ENCODE results near the gene IL11.
"Not testable (repeated sequence)": the region's sequence is repeated elsewhere in the genome, so short reads cannot be mapped to it uniquely, and the experiment has no call there.

The IL11 gene

GRCh38 chr19:55405638-55406037 is 35.4 kb upstream of the IL11 start:
- Histone ChIP-seq H3K27ac (ENCODE audit: low read length) (no peak overlapping the region), H3K9me3 (ENCODE audit: control insufficient read depth, low read depth, low read length) (no peaks in the 10 kb centered on the region), H3K4me3 (ENCODE audit: low read length) (peak overlapping the region; percentile 82), H3K27me3 (ENCODE audit: control insufficient read depth, insufficient read depth, low read length) (no peaks in the 10 kb centered on the region), H3K36me3 (ENCODE audit: control insufficient read depth, low read depth, low read length) (peaks cover 57% of the 10 kb centered on the region), H3K9ac (ENCODE audit: low read length) (no peak overlapping the region), H3K4me1 (ENCODE audit: control insufficient read depth, low read depth, low read length) (peaks cover 19% of the 10 kb centered on the region)

GRCh38 chr19:55402509-55402908 is 32.2 kb upstream of the IL11 start:
- Histone ChIP-seq H3K9ac (ENCODE audit: low read length) (no peak overlapping the region), H3K27me3 (ENCODE audit: control insufficient read depth, insufficient read depth, low read length) (no peaks in the 10 kb centered on the region), H3K4me3 (ENCODE audit: low read length) (no peak overlapping the region), H3K4me1 (ENCODE audit: control insufficient read depth, low read depth, low read length) (peaks cover 14% of the 10 kb centered on the region), H3K9me3 (ENCODE audit: control insufficient read depth, low read depth, low read length) (no peaks in the 10 kb centered on the region), H3K36me3 (ENCODE audit: control insufficient read depth, low read depth, low read length) (peaks cover 62% of the 10 kb centered on the region), H3K27ac (ENCODE audit: low read length) (no peak overlapping the region)

DNA sequence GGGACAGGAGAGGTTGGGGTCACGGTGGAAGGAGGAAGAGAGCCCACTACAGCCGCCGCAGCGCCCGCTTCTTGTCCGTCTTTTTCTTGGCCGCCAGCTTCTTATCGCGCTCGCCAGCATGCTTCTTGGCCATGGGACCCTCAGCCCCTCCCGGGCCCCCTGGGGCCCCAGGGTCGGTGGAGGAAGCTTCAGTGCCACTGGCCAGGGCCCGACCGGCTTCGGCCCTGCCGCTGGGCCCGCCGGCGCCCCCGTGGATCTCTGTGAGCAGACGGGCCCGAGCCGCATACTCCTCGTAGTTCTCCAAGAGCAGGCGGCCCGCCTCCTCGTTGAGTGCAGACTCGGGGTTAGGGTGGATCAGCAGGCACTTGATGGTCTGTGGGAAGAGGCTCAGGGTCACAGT is 31.1 kb upstream of the IL11 start:
- peaks cover 10% of the 10 kb centered on the region for H3K4me1 ChIP-seq (ENCODE audit: control insufficient read depth, low read depth, low read length)
- not testable (repeated sequence) for H3K9ac ChIP-seq (ENCODE audit: low read length); H3K27ac ChIP-seq (ENCODE audit: low read length); H3K27me3 ChIP-seq (ENCODE audit: control insufficient read depth, insufficient read depth, low read length); H3K9me3 ChIP-seq (ENCODE audit: control insufficient read depth, low read depth, low read length); H3K4me3 ChIP-seq (ENCODE audit: low read length)
- peaks cover 58% of the 10 kb centered on the region for H3K36me3 ChIP-seq (ENCODE audit: control insufficient read depth, low read depth, low read length)

- Histone ChIP-seq H3K36me3 (ENCODE audit: control insufficient read depth, low read depth, low read length) (peaks cover 49% of the 10 kb centered on the region), H3K27ac (ENCODE audit: low read length) (no peak overlapping the region), H3K9me3 (ENCODE audit: control insufficient read depth, low read depth, low read length) (no peaks in the 10 kb centered on the region), H3K27me3 (ENCODE audit: control insufficient read depth, insufficient read depth, low read length) (no peaks in the 10 kb centered on the region), H3K9ac (ENCODE audit: low read length) (no peak overlapping the region), H3K4me3 (ENCODE audit: low read length) (no peak overlapping the region), H3K4me1 (ENCODE audit: control insufficient read depth, low read depth, low read length) (peaks cover 1% of the 10 kb centered on the region)
Measured at GRCh38 chr19:55400281-55401087, 30.2 kb upstream of the IL11 start.

GRCh38 chr19:55398200-55398925 is 28.1 kb upstream of the IL11 start:
- Histone ChIP-seq H3K27ac (ENCODE audit: low read length) (no peak overlapping the region), H3K9ac (ENCODE audit: low read length) (no peak overlapping the region), H3K9me3 (ENCODE audit: control insufficient read depth, low read depth, low read length) (no peaks in the 10 kb centered on the region), H3K36me3 (ENCODE audit: control insufficient read depth, low read depth, low read length) (peaks cover 32% of the 10 kb centered on the region), H3K4me1 (ENCODE audit: control insufficient read depth, low read depth, low read length) (no peaks in the 10 kb centered on the region), H3K27me3 (ENCODE audit: control insufficient read depth, insufficient read depth, low read length) (no peaks in the 10 kb centered on the region), H3K4me3 (ENCODE audit: low read length) (no peak overlapping the region)

DNA sequence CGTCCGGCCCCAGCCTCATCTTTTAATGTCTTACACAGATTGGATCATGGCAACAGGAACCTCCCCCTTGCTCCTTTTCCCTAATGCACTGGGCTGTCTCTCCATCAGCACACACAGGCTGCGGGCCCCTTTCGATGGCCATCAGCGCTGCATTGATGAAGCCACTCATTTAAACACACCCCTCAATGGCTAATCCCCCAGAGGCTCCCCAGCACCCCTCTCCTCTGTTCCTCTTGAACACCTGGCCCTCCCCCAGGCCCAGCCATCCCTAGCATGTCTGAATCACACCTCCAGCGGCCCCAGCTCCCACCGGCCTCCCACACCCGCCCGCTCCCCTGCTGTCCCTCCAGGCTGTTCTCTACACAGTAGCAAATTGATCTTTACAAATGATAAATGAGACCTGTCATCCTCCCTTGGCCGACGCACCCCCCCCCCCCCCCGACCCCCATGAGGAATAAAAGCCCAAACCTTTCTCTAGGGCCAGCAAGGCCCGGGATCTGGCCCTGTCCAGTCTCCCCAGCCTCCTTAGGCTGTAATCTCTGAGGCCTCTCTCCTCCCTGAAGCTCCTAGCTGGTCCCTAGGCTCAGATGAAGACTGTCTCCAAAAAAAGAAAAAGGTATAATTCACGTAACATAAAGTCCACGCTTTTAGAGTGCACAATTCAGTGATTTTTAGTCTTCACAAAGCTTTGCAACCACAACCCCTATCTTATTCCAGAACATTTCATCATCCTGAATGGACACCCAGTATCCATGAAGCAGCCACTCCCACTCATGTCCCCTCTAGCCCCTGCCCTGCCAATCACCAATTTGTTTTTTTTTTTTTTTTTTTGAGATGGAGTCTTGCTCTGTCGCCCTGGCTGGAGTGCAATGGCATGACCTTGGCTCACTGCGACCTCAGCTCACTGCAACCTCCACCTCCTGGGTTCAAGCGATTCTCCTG is 22.8 kb upstream of the IL11 start:
- no peak overlapping the region for H3K4me3 ChIP-seq (ENCODE audit: low read length)
- no peak overlapping the region for H3K27ac ChIP-seq (ENCODE audit: low read length)
- H3K9ac ChIP-seq (ENCODE audit: low read length), result no peak overlapping the region
- peaks cover 10% of the 10 kb centered on the region for H3K4me1 ChIP-seq (ENCODE audit: control insufficient read depth, low read depth, low read length)
- H3K36me3 ChIP-seq (ENCODE audit: control insufficient read depth, low read depth, low read length), result peaks cover 14% of the 10 kb centered on the region
- H3K9me3 ChIP-seq (ENCODE audit: control insufficient read depth, low read depth, low read length), result no peaks in the 10 kb centered on the region
- no peaks in the 10 kb centered on the region for H3K27me3 ChIP-seq (ENCODE audit: control insufficient read depth, insufficient read depth, low read length)

GRCh38 chr19:55391702-55392615 is 21.7 kb upstream of the IL11 start:
- H3K27ac ChIP-seq (ENCODE audit: low read length), result no peak overlapping the region
- no peaks in the 10 kb centered on the region for H3K9me3 ChIP-seq (ENCODE audit: control insufficient read depth, low read depth, low read length)
- H3K4me1 ChIP-seq (ENCODE audit: control insufficient read depth, low read depth, low read length), result peaks cover 15% of the 10 kb centered on the region
- H3K9ac ChIP-seq (ENCODE audit: low read length), result no peak overlapping the region
- H3K27me3 ChIP-seq (ENCODE audit: control insufficient read depth, insufficient read depth, low read length), result no peaks in the 10 kb centered on the region
- peak overlapping the region; percentile 25 for H3K4me3 ChIP-seq (ENCODE audit: low read length)
- peaks cover 25% of the 10 kb centered on the region for H3K36me3 ChIP-seq (ENCODE audit: control insufficient read depth, low read depth, low read length)

DNA sequence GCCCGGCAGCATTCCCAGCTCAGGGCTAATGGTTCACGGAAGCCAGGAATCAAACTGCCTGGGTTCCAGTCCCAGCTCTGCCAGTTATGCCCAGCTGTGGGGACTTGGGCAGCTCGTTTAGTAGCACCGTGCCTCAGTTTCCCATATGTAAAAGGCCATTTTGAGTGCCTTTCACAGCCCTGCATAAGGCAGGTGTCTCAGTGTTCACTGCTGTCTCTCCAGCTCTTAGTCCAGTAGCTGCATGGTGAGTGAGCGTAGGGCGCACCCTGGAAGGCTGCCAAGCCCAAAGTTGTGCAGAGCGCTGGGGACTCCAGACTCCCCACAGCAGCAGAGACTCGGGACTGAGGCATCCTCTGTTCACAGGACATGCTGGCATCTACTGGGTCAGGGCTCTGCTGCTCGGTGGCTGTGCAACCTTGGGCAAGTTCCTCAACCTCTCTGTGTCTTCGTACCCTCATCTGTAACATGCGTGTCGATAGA is 21.0 kb upstream of the IL11 start:
- H3K27me3 ChIP-seq (ENCODE audit: control insufficient read depth, insufficient read depth, low read length), result no peaks in the 10 kb centered on the region
- no peak overlapping the region for H3K4me3 ChIP-seq (ENCODE audit: low read length)
- no peaks in the 10 kb centered on the region for H3K9me3 ChIP-seq (ENCODE audit: control insufficient read depth, low read depth, low read length)
- peaks cover 29% of the 10 kb centered on the region for H3K36me3 ChIP-seq (ENCODE audit: control insufficient read depth, low read depth, low read length)
- H3K9ac ChIP-seq (ENCODE audit: low read length), result no peak overlapping the region
- H3K27ac ChIP-seq (ENCODE audit: low read length), result no peak overlapping the region
- H3K4me1 ChIP-seq (ENCODE audit: control insufficient read depth, low read depth, low read length), result peaks cover 17% of the 10 kb centered on the region

DNA sequence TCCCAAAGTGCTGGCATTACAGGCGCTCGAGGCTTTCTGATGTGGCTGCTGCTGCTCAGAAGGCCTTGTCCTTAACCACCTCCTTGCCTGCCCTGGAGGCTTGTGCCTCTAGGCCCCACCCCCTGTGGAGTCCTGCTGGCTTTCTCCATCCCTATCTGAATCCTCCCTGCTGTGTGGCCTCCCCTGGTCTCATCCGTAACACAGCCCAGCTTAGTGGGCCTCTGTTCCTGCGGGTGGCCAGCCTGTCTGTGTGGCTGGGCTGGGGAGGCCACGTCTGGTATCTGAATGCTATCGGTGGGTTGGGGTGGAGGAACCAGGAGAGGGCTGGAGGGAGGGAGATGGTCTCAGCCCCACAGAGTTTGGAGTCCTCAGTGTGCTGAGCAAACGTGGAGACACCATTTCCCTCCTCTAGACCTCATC is 20.2 kb upstream of the IL11 start:
- H3K4me1 ChIP-seq (ENCODE audit: control insufficient read depth, low read depth, low read length), result peaks cover 17% of the 10 kb centered on the region
- peaks cover 29% of the 10 kb centered on the region for H3K36me3 ChIP-seq (ENCODE audit: control insufficient read depth, low read depth, low read length)
- no peak overlapping the region for H3K27ac ChIP-seq (ENCODE audit: low read length)
- no peak overlapping the region for H3K9ac ChIP-seq (ENCODE audit: low read length)
- no peak overlapping the region for H3K4me3 ChIP-seq (ENCODE audit: low read length)
- H3K27me3 ChIP-seq (ENCODE audit: control insufficient read depth, insufficient read depth, low read length), result no peaks in the 10 kb centered on the region
- no peaks in the 10 kb centered on the region for H3K9me3 ChIP-seq (ENCODE audit: control insufficient read depth, low read depth, low read length)

- Histone ChIP-seq H3K36me3 (ENCODE audit: control insufficient read depth, low read depth, low read length) (peaks cover 29% of the 10 kb centered on the region), H3K9ac (ENCODE audit: low read length) (no peak overlapping the region), H3K4me1 (ENCODE audit: control insufficient read depth, low read depth, low read length) (peaks cover 22% of the 10 kb centered on the region), H3K27ac (ENCODE audit: low read length) (no peak overlapping the region), H3K4me3 (ENCODE audit: low read length) (no peak overlapping the region), H3K9me3 (ENCODE audit: control insufficient read depth, low read depth, low read length) (no peaks in the 10 kb centered on the region), H3K27me3 (ENCODE audit: control insufficient read depth, insufficient read depth, low read length) (no peaks in the 10 kb centered on the region)
Measured at GRCh38 chr19:55389386-55390317, 19.4 kb upstream of the IL11 start.
